AG09309 (cell line): ENCODE data around the gene OSBPL5.

Source experiments
- DNase-seq: peaks from one replicate; pipeline ENCODE4 v3.0.0-alpha.2; 2010; ENCODE audit warnings: low read depth
- H3K4me3 ChIP-seq: 2 replicates; pipeline ENCODE4 v1.5.1; 2011; ENCODE audit warnings: mild to moderate bottlenecking, low read depth, low read length, moderate library complexity; ENCODE audit not compliant: control insufficient read depth
- CTCF ChIP-seq: IDR thresholded peaks from 2 replicates; pipeline ENCODE4 v1.5.1; 2011; ENCODE audit warnings: mild to moderate bottlenecking, low read depth, low read length, inconsistent platforms; ENCODE audit not compliant: insufficient read depth, control insufficient read depth; ENCODE audit errors: missing control alignments

The OSBPL5 gene

GRCh38 chr11:3197878-3198528 is 32.9 kb upstream of the OSBPL5 start:
- no peak overlapping the region for H3K4me3 ChIP-seq
- DNase-seq: no peak
- TF ChIP-seq CTCF: no peak

- no peak for TF ChIP-seq CTCF
- DNase-seq: no peak
- no peak overlapping the region for H3K4me3 ChIP-seq
Observed at GRCh38 chr11:3197044-3197695, 32.1 kb upstream of the OSBPL5 start.

GRCh38 chr11:3196161-3197043 is 31.3 kb upstream of the OSBPL5 start:
- no peak overlapping the region for H3K4me3 ChIP-seq
- no peak for DNase-seq
- no peak for TF ChIP-seq CTCF

- no peak overlapping the region for H3K4me3 ChIP-seq
- DNase-seq: no peak
- TF ChIP-seq CTCF: peak; percentile 72
Observed at GRCh38 chr11:3195251-3196160, 30.4 kb upstream of the OSBPL5 start.

GRCh38 chr11:3194016-3194816 is 29.1 kb upstream of the OSBPL5 start:
- no peak overlapping the region for H3K4me3 ChIP-seq
- no peak for DNase-seq
- TF ChIP-seq CTCF: no peak
